OCI-LY7 (cell line): ENCODE results near the gene FAM25A. TPM values are rescaled to one million over a fixed set of nuclear protein-coding genes. Genes with fewer than 3 reads are reported as not detected.
"Not testable (repeated sequence)": the region's sequence is repeated elsewhere in the genome, so short reads cannot be mapped to it uniquely, and the experiment has no call there.

Source experiments
- BruUV-seq: library from RNA; stranded (reverse); fragments of 400-500 nt; replicated peaks from 2 replicates; lab custom pipeline; 2021; lab: Mats Ljungman, UMichigan
- CTCF ChIA-PET: fragments of 300-600 bp; sonication (Branson Sonifier 250); formaldehyde crosslinking; loops from one replicate; lab custom pipeline; 2022; ENCODE audit warnings: antibody characterized with exemption; ENCODE audit not compliant: unreplicated experiment; lab: Charles Lee
- POLR2A ChIA-PET: fragments of 300-600 bp; sonication (Branson Sonifier 250); formaldehyde crosslinking; loops from one replicate; lab custom pipeline; 2022; ENCODE audit warnings: antibody characterized with exemption; lab: Charles Lee
- DNase-seq: peaks from one replicate; pipeline ENCODE4 v3.0.0-alpha.2; 2015; ENCODE audit warnings: low spot score
- H2AFZ ChIP-seq: fragments of 200-600 bp; sonication (generic), shearing (Covaris generic); 2 replicates; pipeline ENCODE4 v1.6.1; 2014; ENCODE audit warnings: mild to moderate bottlenecking, antibody characterized with exemption, low read length, moderate library complexity
- H3K27ac ChIP-seq: fragments of 200-600 bp; sonication (generic); 2 replicates; pipeline ENCODE4 v1.5.1; 2014; ENCODE audit warnings: mixed run types, low read depth, mild to moderate bottlenecking, moderate library complexity, low read length, inconsistent platforms; ENCODE audit not compliant: poor library complexity, severe bottlenecking
- H3K36me3 ChIP-seq: fragments of 200-600 bp; sonication (generic); 2 replicates; pipeline ENCODE4 v1.6.1; 2014; ENCODE audit warnings: mild to moderate bottlenecking, antibody characterized with exemption, low read length, moderate library complexity, mixed read lengths; ENCODE audit not compliant: insufficient read depth
- H3K4me1 ChIP-seq: fragments of 200-600 bp; sonication (generic); 2 replicates; pipeline ENCODE4 v1.5.1; 2014; ENCODE audit warnings: mild to moderate bottlenecking, low read length; ENCODE audit not compliant: insufficient read depth, poor library complexity, severe bottlenecking
- H3K4me2 ChIP-seq: fragments of 200-600 bp; sonication (generic); 2 replicates; pipeline ENCODE4 v1.6.1; 2014; ENCODE audit warnings: mild to moderate bottlenecking, low read length
- H3K4me3 ChIP-seq: fragments of 200-600 bp; sonication (generic); 2 replicates; pipeline ENCODE4 v1.5.1; 2014; ENCODE audit warnings: mild to moderate bottlenecking, low read depth, low read length; ENCODE audit not compliant: poor library complexity, severe bottlenecking
- H3K79me2 ChIP-seq: fragments of 200-600 bp; sonication (generic); 2 replicates; pipeline ENCODE4 v1.6.1; 2016; ENCODE audit warnings: low read depth, mild to moderate bottlenecking, low read length, moderate library complexity, mixed read lengths; ENCODE audit not compliant: insufficient read depth
- H3K9me2 ChIP-seq: fragments of 200-600 bp; sonication (generic); 2 replicates; pipeline ENCODE4 v1.6.1; 2016; ENCODE audit warnings: mild to moderate bottlenecking, low read length, mixed read lengths; ENCODE audit not compliant: insufficient read depth
- H3K9me3 ChIP-seq: fragments of 200-600 bp; sonication (generic); 2 replicates; pipeline ENCODE4 v1.6.1; 2014; ENCODE audit warnings: mild to moderate bottlenecking, mixed run types, low read length, mixed read lengths
- H4K20me1 ChIP-seq: fragments of 200-600 bp; sonication (generic); 2 replicates; pipeline ENCODE4 v1.6.1; 2014; ENCODE audit warnings: mild to moderate bottlenecking, antibody characterized with exemption, low read length, moderate library complexity, mixed read lengths; ENCODE audit not compliant: insufficient read depth
- CTCF ChIP-seq: fragments of 200-600 bp; sonication (generic); conservative IDR thresholded peaks from 2 replicates; pipeline ENCODE4 v1.5.1; 2014; ENCODE audit warnings: mild to moderate bottlenecking, antibody characterized with exemption, low read length, moderate library complexity, mixed read lengths
- EZH2phosphoT487 ChIP-seq: fragments of 200-600 bp; sonication (generic); IDR thresholded peaks from 2 replicates; pipeline ENCODE4 v1.6.1; 2018; ENCODE audit warnings: low read depth, borderline replicate concordance, mild to moderate bottlenecking, mixed run types, antibody characterized with exemption, low read length, moderate library complexity, mixed read lengths
- intact Hi-C: fragments of 100-400 bp; cut with micrococcal nuclease; formaldehyde crosslinking; loops from one replicate; pipeline ENCODE4 v1.10.0; 2022; ENCODE audit not compliant: unreplicated experiment
- total RNA-seq, 2 experiments: library from RNA; depleted of rRNA in 1 of 2; stranded (reverse); fragments of >200 nt in 1 of 2; shearing (Covaris generic) in 1 of 2; gene quantifications; 2 replicates each; pipeline ENCODE4 v1.2.3, GENCODE V29; 2014 to 2022

The FAM25A gene
- total RNA-seq, 2 experiments from 2014 or later: not detected

DNA sequence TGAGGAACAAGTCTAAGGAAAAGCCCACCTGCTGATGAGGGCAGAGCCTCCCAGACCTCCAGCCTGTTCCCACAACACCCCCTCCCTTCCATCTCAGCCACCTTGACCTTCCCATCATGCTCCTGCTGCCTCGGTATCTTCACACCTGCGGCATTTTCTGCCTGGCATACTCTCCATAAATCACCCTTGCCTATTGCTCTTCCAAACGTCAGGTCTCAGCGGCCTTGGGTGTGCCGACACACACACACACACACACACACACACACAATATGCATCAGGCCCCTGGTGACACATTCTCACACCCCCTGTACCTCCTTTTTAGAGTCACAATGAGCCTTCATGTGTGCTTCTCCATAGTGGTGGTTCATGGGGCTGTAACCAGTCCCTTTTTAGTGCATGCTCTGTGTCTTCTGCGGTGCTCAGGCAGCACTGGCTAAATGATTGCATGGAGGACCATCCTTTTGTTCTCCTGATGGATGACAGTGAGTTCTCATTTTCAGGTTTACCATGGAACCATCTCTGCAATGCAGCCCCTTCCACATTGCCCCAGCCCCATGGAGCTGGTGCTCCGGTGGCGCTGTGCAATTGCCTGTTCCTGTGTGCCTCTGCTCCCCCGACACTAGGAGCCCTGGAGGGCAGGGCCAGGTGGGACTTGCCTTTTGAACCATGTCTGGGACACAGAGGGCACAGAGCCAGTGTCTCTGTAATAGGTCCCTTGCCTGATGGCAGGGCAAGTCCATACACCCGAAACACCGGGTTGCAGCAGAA lies 47.3 kb upstream of the FAM25A start:
- intact Hi-C loops: no loop called here
- Histone ChIP-seq H2AFZ (no peak overlapping the region), H3K4me1 (no peaks in the 10 kb centered on the region), H3K79me2 (no peaks in the 10 kb centered on the region), H3K4me2 (no peak overlapping the region), H3K9me3 (no peaks in the 10 kb centered on the region), H3K9me2 (no peaks in the 10 kb centered on the region), H4K20me1 (no peaks in the 10 kb centered on the region), H3K4me3 (no peak overlapping the region), H3K27ac (no peak overlapping the region), H3K36me3 (no peaks in the 10 kb centered on the region)
- ChIA-PET CTCF (no interaction called here), POLR2A (no interaction called here)
- BruUV-seq: no TSS peak
- DNase-seq: no peak
- TF ChIP-seq EZH2phosphoT487: no peak
- TF ChIP-seq CTCF: no peak

GRCh38 chr10:86974484-86974883 lies 45.6 kb upstream of the FAM25A start:
- H3K4me2 ChIP-seq: no peak overlapping the region
- no peak overlapping the region for H2AFZ ChIP-seq
- no peaks in the 10 kb centered on the region for H3K9me2 ChIP-seq
- H3K4me3 ChIP-seq: no peak overlapping the region
- H3K27ac ChIP-seq: no peak overlapping the region
- no peaks in the 10 kb centered on the region for H3K4me1 ChIP-seq
- DNase-seq: no peak
- H3K36me3 ChIP-seq: no peaks in the 10 kb centered on the region
- BruUV-seq: no TSS peak
- ChIA-PET CTCF (no interaction called here), POLR2A (no interaction called here)
- intact Hi-C loops: no loop called here
- no peaks in the 10 kb centered on the region for H3K9me3 ChIP-seq
- H4K20me1 ChIP-seq: no peaks in the 10 kb centered on the region
- no peaks in the 10 kb centered on the region for H3K79me2 ChIP-seq
- TF ChIP-seq EZH2phosphoT487: no peak
- no peak for TF ChIP-seq CTCF

DNA sequence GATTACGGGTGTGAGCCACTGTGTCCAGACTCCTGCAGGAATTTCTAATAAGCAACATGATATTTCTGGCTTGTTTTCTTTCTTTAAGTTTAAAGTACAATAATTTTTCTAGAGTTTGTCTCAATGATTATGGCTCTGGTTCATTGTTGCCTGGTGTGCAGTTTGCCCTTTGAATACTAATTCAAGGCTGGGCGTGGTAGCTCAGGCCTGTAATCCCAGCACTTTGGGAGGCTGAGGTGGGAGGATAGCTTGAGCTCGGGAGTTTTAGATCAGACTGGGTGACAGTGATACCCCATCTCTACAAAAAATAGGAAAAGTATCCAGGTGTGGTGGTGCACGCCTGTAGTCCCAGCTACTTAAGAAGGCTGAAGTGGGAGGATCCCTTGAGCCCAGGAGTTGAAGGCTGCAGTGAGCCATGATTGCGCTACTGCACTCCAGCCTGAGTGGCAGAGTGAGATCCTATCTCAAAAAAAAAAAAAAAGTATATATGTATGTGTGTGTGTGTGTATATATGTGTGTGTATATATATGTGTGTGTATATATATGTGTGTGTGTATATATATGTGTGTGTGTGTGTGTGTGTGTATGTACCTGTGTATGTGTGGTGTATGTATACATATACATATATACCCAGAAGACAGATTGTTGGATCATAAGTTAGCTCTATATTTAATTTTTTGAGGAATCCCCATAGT lies 43.6 kb upstream of the FAM25A start:
- Histone ChIP-seq H3K4me2 (no peak overlapping the region), H3K4me1 (no peaks in the 10 kb centered on the region), H3K36me3 (no peaks in the 10 kb centered on the region), H3K27ac (no peak overlapping the region), H3K9me3 (no peaks in the 10 kb centered on the region), H3K9me2 (no peaks in the 10 kb centered on the region), H2AFZ (no peak overlapping the region), H4K20me1 (no peaks in the 10 kb centered on the region), H3K4me3 (no peak overlapping the region), H3K79me2 (no peaks in the 10 kb centered on the region)
- intact Hi-C loops: no loop called here
- no peak for DNase-seq
- no TSS peak for BruUV-seq
- TF ChIP-seq CTCF (no peak), EZH2phosphoT487 (no peak)
- ChIA-PET CTCF (no interaction called here), POLR2A (interaction anchor here (0.7 kb wide), 1 partner anchor 117 kb away, joined by 5 read pairs; no protein-coding TSS in a partner anchor)

DNA sequence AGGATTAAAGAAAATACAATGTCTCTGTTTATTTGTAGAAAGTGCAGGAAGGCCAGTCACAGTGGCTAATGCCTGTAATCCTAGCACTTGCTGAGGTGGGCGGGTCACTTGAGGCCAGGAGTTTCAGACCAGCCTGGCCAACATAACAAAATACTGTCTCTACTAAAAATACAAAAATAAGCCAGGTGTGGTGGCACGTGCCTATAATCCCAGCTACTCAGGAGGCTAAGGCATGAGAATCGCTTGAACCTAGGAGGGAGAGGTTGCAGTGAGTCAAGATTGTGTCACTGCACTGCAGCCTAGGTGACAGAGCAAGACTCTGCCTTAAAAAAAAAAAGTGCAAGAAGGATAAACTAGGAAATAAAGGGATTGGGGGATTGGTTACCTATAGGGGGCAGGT lies 41.6 kb upstream of the FAM25A start:
- DNase-seq, H3K4me3 ChIP-seq, H3K27ac ChIP-seq, H3K4me1 ChIP-seq, H3K9me2 ChIP-seq, intact Hi-C loops, H3K9me3 ChIP-seq, H3K36me3 ChIP-seq, H4K20me1 ChIP-seq, H3K4me2 ChIP-seq, H3K79me2 ChIP-seq, BruUV-seq, CTCF ChIA-PET, POLR2A ChIA-PET, H2AFZ ChIP-seq: not testable (repeated sequence)
